GM10266 (cell line): Measurements from ENCODE around the gene IQGAP2.

Experiments used
- DNase-seq: peaks from one replicate; pipeline ENCODE4 v3.0.0; 2012; ENCODE audit errors: extremely low spot score
- TF ChIP-seq, protein P1 (sequence below): IDR thresholded peaks from 2 replicates; pipeline ENCODE4 v1.5.1; 2012; ENCODE audit warnings: mild to moderate bottlenecking, low read depth; ENCODE audit not compliant: control insufficient read depth, insufficient read depth; ENCODE audit errors: missing control alignments

The IQGAP2 gene

DNA sequence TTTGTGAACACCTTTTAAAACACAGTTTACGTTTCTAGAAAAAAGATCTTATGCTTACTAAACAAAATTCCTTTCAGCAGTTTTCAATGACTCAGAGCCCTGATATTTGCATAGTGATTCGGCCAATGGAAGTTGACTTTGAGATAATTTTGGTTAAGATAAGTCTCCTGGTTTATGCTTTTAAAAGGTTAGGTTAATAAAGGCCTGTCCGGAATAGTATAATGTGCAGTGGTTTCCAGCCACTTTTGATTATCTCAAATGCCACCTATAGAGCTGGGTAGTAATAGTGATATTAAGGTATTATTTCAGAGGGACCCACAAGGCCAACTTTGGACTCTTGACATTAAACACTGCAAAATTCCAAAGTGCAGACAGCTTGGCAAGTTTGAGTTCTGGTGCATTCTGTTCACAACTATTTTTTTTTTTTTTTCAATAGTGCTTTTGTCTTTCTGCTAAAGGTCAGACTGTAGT, 134.0 kb downstream of the IQGAP2 start:
- no peak for DNase-seq
- TF ChIP-seq, protein P1, sequence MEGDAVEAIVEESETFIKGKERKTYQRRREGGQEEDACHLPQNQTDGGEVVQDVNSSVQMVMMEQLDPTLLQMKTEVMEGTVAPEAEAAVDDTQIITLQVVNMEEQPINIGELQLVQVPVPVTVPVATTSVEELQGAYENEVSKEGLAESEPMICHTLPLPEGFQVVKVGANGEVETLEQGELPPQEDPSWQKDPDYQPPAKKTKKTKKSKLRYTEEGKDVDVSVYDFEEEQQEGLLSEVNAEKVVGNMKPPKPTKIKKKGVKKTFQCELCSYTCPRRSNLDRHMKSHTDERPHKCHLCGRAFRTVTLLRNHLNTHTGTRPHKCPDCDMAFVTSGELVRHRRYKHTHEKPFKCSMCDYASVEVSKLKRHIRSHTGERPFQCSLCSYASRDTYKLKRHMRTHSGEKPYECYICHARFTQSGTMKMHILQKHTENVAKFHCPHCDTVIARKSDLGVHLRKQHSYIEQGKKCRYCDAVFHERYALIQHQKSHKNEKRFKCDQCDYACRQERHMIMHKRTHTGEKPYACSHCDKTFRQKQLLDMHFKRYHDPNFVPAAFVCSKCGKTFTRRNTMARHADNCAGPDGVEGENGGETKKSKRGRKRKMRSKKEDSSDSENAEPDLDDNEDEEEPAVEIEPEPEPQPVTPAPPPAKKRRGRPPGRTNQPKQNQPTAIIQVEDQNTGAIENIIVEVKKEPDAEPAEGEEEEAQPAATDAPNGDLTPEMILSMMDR, result no peak

DNA sequence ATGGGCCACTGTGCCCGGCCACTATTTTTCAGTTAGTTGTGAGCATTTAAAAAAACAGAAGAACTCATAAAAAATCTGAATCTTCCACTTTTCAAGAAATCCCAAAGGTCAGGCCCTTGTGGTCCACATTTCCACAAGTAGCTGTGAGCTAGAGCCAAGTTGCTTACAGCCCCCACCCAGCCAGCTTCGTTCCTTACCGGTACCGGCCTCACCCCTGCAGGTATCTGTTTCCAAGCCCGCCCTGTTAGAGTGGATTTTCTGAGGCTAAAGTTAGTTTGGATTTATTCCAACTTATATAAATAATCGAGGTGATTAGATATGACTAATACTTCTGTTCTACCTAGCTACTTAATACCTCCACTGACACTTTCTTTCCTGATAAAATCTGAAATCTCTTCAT, 139.2 kb downstream of the IQGAP2 start:
- DNase-seq, result no peak
- TF ChIP-seq, protein P1, result no peak

DNA sequence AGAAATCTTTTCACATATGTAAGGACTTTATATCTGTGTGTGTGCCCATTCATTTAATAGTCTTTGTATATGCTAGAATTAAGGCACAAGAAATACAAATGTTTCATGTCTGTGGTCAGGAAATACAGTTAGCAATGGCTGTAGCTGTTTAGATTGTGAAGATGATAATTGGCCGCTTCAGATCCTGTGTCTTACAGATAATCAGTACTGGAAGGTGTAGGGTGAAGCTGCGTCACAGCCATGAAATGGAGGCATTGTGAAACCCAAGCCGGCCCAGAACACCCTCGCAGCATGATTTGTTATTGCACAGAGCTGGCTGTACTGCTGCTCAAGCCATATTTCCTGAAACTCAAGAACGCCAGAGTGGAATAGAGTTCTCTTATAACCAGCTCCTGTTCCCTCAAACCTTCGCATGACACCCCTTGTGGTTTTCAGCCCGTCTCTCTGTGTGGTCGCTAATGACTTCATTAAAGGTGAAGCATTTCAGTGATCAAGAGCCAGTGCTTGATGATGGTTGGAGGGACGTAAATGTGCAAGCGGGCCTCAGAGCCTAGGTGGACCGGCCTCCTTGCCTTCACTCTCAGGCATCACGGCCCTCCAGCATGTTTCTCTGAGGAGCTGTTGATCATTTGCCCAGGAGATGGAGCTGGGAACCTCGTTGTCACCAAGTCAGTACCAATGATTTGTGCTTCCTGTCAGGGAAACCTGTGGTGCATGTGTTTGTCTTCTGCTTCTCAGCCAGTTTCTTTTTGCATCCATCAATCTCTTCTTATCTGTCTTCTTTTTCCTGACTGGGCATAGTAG, 140.0 kb downstream of the IQGAP2 start:
- TF ChIP-seq, protein P1, result no peak
- DNase-seq, result no peak

DNA sequence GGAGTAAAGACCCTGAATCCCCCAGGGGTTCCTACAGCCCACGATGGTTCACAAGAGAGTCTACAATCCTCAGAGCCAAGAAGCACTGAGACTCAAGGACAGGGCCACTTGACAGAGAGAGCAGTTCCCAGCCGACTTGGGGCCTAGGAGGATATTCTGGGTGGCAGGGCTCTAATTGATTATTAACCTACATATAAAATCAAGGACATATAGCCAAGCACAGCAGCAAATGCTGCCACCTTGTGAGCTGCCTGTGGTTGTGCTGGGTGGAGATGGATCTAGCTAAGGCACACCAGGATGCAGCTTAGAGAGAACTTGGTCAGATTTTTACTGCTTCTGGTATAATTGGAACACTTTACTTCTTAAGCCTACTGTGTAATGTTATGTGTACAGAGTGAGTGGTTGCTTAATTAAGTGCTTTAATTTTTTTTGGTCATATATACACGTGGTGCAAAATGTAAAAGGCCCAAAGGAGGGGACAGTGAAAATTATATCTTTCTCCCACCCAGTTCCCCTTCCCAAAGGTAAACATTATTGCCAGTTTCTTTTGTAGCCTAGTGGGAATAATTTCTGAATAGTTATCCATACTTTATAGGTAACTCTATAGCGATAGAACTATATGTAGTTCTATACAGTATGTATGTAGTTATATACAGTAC, 141.3 kb downstream of the IQGAP2 start:
- peak; percentile 38 for DNase-seq
- TF ChIP-seq, protein P1, result peak; percentile 81

DNA sequence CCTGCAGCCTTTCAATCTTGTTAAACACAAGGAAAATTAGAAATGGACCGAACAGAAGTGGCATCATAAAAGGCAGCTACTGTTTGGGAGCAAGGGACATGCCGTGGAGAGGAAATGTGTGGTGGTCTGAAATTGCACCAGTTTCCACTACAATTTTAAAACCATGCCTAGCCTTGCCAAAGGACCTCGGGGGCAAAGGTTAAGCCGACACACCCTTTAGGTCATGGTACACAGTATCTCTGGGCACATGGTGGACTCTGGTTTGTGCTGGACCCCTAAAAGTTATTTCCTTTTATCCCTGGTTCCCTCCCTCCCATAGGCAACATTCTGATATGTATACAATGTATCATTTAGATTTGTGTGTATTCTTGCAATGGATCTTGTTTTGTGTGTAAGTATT, 142.1 kb downstream of the IQGAP2 start:
- TF ChIP-seq, protein P1, result no peak
- DNase-seq, result no peak

DNA sequence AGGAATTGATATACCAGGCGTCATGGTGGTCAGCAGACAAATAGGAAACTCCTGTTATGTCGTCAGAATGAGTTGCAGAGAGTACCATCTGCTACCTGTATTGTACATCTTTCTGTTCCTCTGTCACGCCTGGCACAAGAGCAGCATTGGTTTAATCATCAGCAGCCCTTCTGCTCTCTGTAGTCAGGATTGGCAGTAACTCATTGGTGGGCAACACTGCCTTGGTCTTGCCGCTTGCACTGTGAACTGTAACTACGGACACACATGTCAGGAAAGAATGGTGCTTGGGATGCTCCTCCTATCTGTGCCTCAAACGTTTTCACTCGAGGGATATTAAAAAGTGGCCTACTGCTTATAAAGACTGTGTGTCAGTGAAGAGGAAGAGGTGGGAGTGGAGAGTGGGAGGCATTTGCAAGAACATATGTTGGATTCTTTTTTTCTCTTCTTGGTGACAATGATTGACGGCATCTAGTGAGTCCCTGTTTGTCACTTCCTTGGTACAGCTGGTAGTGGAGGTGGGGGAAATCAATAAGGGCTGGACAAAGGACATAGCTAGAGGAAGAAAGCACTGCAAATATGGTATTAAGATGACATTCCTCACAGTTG, 143.5 kb downstream of the IQGAP2 start:
- DNase-seq, result peak; percentile 30
- TF ChIP-seq, protein P1, result no peak

DNA sequence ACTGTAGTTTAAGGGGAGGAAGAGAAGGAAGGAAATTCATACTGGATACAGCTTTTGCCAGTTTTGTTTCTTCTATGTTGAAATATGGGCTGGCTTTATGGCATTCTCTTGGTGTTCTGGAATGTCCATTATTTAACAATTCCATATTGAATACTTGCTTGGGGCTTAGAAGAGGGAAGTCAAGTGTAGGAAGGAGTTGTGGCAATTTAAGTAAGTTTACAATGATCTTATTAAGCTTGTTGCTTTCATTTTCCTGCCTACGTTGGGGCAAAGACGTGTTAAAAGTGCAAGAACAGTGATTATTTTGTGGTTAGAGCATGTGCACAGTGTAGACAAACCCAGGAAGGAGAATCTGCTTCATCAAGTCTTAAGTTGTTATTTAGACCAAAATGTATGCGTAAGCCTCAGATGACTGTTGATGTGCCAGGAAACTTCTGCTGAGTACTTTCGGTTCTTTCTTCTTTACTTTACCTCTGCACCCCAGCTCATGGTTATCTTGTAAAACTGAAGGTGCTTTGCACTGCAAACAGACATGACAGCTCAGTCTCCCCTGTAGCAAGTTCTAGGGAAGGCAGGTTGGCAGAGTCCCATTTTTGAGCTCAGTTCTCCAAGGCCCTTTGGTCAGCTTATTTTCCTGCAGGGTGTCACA, 144.3 kb downstream of the IQGAP2 start:
- DNase-seq, result peak; percentile 60
- TF ChIP-seq, protein P1, result no peak
